BE2C (cell line): ENCODE measurements around the gene FBXO44. TPM values are rescaled to one million over a fixed set of nuclear protein-coding genes. Genes with fewer than 3 reads are reported as not detected.
A peak's percentile ranks its signal among the peaks of the same experiment; 100 is the strongest.
"Not testable (repeated sequence)": the region's sequence is repeated elsewhere in the genome, so short reads cannot be mapped to it uniquely, and the experiment has no call there.

Experiments used
- DNase-seq: peaks from one replicate; pipeline ENCODE4 v3.0.0-alpha.2; 2020
- H3K27me3 ChIP-seq: fragments of 250-450 bp; sonication (Bioruptor Pico); 2 replicates; pipeline ENCODE4 v1.5.1; 2020; ENCODE audit warnings: mild to moderate bottlenecking
- H3K36me3 ChIP-seq: fragments of 250-450 bp; sonication (Bioruptor Pico); 2 replicates; pipeline ENCODE4 v1.5.1; 2020; ENCODE audit warnings: mild to moderate bottlenecking
- H3K4me1 ChIP-seq: fragments of 250-450 bp; sonication (Bioruptor Pico); 2 replicates; pipeline ENCODE4 v1.5.1; 2020
- H3K4me3 ChIP-seq: 2 replicates; pipeline ENCODE4 v1.5.1; 2011; ENCODE audit warnings: low read depth, low read length
- H3K9me3 ChIP-seq: fragments of 250-450 bp; sonication (Bioruptor Pico); 2 replicates; pipeline ENCODE4 v1.5.1; 2020
- polyA plus RNA-seq: library from polyadenylated mRNA; unstranded; fragments of >200 nt; gene quantifications from one replicate; pipeline ENCODE4 v1.2.1, GENCODE V29; 2012; ENCODE audit warnings: low read depth, missing spikeins; ENCODE audit not compliant: insufficient read length, insufficient read depth
- TF ChIP-seq, protein P1 (sequence below): IDR thresholded peaks from 2 replicates; pipeline ENCODE4 v1.5.1; 2012; ENCODE audit warnings: mild to moderate bottlenecking, low read depth, low read length

The FBXO44 gene, protein sequence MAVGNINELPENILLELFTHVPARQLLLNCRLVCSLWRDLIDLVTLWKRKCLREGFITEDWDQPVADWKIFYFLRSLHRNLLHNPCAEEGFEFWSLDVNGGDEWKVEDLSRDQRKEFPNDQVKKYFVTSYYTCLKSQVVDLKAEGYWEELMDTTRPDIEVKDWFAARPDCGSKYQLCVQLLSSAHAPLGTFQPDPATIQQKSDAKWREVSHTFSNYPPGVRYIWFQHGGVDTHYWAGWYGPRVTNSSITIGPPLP
- polyA plus RNA-seq = 30.0 TPM

DNA sequence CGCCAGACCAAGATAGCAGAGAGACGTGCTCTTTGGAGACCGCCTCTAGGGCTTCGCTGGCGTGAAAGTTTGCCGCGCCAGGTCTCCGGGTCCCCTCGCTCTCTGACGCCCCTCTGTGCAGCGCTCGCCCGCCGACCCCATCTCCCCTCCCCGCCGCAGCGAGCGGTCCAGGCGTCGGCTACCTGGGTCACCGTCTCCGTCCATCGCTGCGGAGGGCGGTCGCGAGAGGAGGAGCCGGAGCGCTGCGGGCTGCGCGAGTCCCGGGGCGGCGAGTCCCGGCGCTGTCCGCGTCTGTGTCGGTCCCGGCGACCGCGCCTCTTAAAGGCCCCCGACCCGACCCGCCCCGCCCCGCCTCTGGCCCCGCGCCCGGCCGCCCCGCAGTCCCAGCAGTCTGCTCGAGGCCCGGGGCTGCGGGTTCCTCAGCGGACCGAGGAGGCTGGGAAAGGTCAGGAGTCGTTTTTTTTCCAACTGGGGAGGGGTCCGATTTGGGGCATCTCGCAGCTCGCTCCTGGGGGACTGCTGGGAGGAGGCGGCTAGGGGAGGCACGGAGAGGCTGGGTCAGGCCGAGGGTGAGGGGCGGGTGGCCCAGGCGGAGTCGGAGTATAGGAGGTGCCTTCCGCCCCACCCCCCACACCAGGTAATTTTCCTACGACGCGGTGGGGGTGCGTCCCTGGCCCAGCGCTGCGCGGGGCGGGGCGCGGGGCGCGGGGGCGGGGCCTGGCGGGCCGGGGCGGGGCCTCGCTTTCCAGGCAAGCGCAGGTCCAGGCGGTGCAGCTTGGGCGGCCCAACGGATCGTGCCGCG, at the start of gene FBXO44, which contains the start of gene FBXO2:
FBXO44 (plus strand) TSS at position 741 of the 802 bp plus-strand sequence. CDS start 959 bp downstream, outside the sequence.
FBXO2 (minus strand) TSS at position 293 of the 802 bp plus-strand sequence; CDS start at position 204, 89 bp downstream.
- H3K4me1 ChIP-seq = no peaks in the 10 kb centered on the region
- no peaks in the 10 kb centered on the region for H3K27me3 ChIP-seq
- peak within 1 kb of the TSS; percentile 48 for H3K4me3 ChIP-seq
- no peak for DNase-seq
- no peaks in the 10 kb centered on the region for H3K36me3 ChIP-seq
- TF ChIP-seq, protein P1, sequence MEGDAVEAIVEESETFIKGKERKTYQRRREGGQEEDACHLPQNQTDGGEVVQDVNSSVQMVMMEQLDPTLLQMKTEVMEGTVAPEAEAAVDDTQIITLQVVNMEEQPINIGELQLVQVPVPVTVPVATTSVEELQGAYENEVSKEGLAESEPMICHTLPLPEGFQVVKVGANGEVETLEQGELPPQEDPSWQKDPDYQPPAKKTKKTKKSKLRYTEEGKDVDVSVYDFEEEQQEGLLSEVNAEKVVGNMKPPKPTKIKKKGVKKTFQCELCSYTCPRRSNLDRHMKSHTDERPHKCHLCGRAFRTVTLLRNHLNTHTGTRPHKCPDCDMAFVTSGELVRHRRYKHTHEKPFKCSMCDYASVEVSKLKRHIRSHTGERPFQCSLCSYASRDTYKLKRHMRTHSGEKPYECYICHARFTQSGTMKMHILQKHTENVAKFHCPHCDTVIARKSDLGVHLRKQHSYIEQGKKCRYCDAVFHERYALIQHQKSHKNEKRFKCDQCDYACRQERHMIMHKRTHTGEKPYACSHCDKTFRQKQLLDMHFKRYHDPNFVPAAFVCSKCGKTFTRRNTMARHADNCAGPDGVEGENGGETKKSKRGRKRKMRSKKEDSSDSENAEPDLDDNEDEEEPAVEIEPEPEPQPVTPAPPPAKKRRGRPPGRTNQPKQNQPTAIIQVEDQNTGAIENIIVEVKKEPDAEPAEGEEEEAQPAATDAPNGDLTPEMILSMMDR = no peak
- H3K9me3 ChIP-seq = no peaks in the 10 kb centered on the region

DNA sequence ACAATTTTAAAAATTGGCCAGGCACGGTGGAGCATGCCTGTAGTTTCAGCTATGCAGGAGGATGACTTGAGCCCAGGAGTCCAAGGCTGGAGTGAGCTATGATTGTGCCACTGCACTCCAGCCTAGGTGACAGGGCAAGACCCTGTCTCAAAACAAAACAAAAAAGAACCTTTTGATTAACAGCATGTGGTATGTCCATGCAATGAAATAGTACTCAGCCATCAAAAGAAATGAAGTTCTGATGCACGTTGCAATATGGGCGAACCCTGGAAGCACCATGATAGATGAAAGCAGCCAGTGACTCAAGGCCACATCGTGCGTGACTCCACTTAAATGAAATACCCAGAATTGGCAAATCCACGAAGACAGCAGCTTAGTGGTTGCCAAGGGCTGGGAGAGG, 47.9 kb upstream of the FBXO44 start:
- H3K4me3 ChIP-seq = no peak overlapping the region
- DNase-seq = no peak
- no peaks in the 10 kb centered on the region for H3K27me3 ChIP-seq
- no peaks in the 10 kb centered on the region for H3K9me3 ChIP-seq
- TF ChIP-seq, protein P1 = no peak
- no peaks in the 10 kb centered on the region for H3K36me3 ChIP-seq
- no peaks in the 10 kb centered on the region; the same call in 1 of the 2 replicates for H3K4me1 ChIP-seq

DNA sequence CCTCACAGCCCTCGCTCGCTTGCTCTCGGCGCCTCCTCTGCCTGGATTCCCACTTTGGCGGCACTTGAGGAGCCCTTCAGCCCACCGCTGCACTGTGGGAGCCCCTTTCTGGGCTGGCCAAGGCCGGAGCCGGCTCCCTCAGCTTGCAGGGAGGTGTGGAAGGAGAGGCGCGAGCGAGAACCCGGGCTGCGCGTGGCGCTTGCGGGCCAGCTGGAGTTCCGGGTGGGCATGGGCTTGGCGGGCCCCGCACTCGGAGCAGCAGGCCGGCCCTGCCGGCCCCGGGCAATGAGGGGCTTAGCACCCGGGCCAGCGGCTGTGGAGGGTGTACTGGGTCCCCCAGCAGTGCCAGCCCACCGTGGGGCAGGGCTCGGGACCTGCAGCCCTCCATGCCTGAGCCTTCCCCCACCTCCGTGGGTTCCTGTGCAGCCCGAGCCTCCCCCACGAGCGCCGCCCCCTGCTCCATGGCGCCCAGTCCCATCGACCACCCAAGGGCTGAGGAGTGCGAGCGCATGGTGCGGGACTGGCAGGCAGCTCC, 46.0 kb upstream of the FBXO44 start:
- not testable (repeated sequence) for H3K9me3 ChIP-seq, H3K4me3 ChIP-seq, H3K4me1 ChIP-seq, H3K36me3 ChIP-seq, H3K27me3 ChIP-seq, DNase-seq

DNA sequence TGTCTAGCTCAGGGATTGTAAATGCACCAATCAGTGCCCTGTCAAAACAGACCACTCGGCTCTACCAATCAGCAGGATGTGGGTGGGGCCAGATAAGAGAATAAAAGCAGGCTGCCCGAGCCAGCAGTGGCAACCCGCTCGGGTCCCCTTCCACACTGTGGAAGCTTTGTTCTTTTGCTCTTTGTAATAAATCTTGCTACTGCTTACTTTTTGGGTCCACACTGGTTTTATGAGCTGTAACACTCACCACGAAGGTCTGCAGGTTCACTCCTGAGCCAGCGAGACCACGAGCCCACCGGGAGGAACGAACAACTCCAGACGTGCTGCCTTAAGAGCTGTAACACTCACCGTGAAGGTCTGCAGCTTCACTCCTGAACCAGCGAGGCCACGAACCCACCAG, 45.3 kb upstream of the FBXO44 start:
- H3K36me3 ChIP-seq, DNase-seq, H3K4me3 ChIP-seq, H3K27me3 ChIP-seq, H3K9me3 ChIP-seq, H3K4me1 ChIP-seq: not testable (repeated sequence)

DNA sequence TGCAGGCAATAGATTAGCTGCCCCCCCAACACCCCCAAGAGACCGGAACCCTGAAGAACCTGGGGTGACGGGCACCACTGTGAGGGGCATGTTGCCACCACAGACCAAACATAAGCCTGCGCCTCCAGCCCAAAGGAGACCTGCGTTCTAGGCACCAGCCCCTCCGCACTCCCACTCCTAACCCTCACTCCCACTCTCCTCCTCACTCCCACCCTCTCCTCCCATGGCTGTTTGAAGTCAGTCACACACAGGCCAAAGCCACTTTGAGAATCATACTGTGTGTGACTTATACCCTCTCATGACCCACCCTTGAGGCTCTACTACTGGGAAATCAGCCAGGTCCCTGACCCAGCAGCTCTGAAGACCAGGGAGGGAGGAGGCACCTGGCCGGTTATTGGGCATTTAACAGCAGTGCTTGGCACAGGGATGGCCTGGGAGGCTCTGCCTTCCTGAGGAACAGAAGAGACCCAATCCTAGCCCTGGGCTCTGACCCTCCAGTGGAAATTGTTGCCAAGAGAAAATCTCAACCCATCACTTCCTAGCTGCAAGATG, 44.0 kb upstream of the FBXO44 start:
- no peaks in the 10 kb centered on the region for H3K4me1 ChIP-seq
- DNase-seq = no peak
- TF ChIP-seq, protein P1 = no peak
- H3K4me3 ChIP-seq = no peak overlapping the region
- no peaks in the 10 kb centered on the region for H3K36me3 ChIP-seq
- no peaks in the 10 kb centered on the region for H3K27me3 ChIP-seq
- no peaks in the 10 kb centered on the region for H3K9me3 ChIP-seq

DNA sequence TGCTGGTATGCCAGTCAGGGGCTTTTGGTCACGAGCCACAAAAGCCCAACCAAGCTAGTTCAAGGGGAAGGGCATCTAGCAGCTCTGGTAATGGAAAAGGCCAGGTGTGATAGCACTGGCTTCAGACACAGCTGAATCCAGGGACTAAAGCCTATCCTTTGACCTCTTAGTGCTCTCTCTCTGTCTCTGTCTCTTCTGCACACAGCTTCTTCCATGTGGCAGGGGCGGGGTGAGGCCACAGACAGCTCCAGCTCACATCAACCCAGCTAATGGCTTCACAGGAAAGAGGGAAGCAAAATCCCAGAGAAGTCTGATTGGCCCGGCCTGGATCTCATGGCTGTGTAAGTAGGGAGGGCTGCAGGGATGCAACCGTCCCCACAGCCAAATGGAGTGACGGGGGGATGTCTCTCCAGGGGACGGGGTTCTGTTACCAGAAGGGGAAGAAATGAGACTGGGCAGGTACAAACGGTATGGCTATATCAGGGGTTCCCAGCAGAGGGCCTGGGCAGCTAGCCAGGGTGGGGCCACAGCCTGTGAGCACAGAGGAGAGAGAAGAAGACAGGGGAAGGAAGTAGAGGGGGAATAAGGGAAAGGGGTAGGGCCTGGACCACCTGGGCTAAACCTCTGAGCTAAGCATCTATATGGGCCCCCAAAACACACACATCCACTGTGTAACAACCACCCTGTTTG, 42.9 kb upstream of the FBXO44 start:
- Histone ChIP-seq H3K27me3 (no peaks in the 10 kb centered on the region), H3K4me1 (no peaks in the 10 kb centered on the region), H3K36me3 (no peaks in the 10 kb centered on the region), H3K4me3 (no peak overlapping the region), H3K9me3 (no peaks in the 10 kb centered on the region)
- TF ChIP-seq, protein P1 = no peak
- no peak for DNase-seq
